Measurements from ENCODE around the gene MIGA2.

MIGA2 gene

GRCh38 chr9:129011761-129012181, 24.7 kb upstream of the MIGA2 start:
- peaks cover 39 to 41% of the 10 kb centered on the region in 2 donors for H3K36me3 ChIP-seq (ENCODE audit: control insufficient read depth in 2 of 2, insufficient read depth in 2 of 2, low read length in 2 of 2)

GRCh38 chr9:129012343-129012742, 24.1 kb upstream of the MIGA2 start:
- H3K9me3 ChIP-seq (ENCODE audit: control insufficient read depth in 2 of 2, low read length in 2 of 2): no peaks in the 10 kb centered on the region
- H3K4me1 ChIP-seq (ENCODE audit: control insufficient read depth, insufficient read depth, low read length): peaks cover 3% of the 10 kb centered on the region
- no peak overlapping the region for H3K27ac ChIP-seq (ENCODE audit: low read length)
- H3K27me3 ChIP-seq (ENCODE audit: control insufficient read depth in 1 of 2, insufficient read depth in 2 of 2, low read length in 2 of 2): no peaks in the 10 kb centered on the region
- no peak overlapping the region for H3K9ac ChIP-seq (ENCODE audit: low read length in 2 of 2)
- no peak overlapping the region for H3K4me3 ChIP-seq (ENCODE audit: low read length in 2 of 2)
- peaks cover 39 to 41% of the 10 kb centered on the region in 2 donors for H3K36me3 ChIP-seq (ENCODE audit: control insufficient read depth in 2 of 2, insufficient read depth in 2 of 2, low read length in 2 of 2)

More at GRCh38 chr9:129011761-129012181, 24.7 kb upstream of the MIGA2 start:
- Histone ChIP-seq H3K27ac (ENCODE audit: low read length) (no peak overlapping the region), H3K9ac (ENCODE audit: low read length in 2 of 2) (no peak overlapping the region), H3K4me1 (ENCODE audit: control insufficient read depth, insufficient read depth, low read length) (peaks cover 8% of the 10 kb centered on the region), H3K9me3 (ENCODE audit: control insufficient read depth in 2 of 2, low read length in 2 of 2) (no peaks in the 10 kb centered on the region), H3K4me3 (ENCODE audit: low read length in 2 of 2) (no peak overlapping the region), H3K27me3 (ENCODE audit: control insufficient read depth in 1 of 2, insufficient read depth in 2 of 2, low read length in 2 of 2) (no peaks in the 10 kb centered on the region)

- no peaks in the 10 kb centered on the region for H3K27me3 ChIP-seq (ENCODE audit: control insufficient read depth in 1 of 2, insufficient read depth in 2 of 2, low read length in 2 of 2)
- H3K9ac ChIP-seq (ENCODE audit: low read length in 2 of 2): no peak overlapping the region
- no peaks in the 10 kb centered on the region for H3K4me1 ChIP-seq (ENCODE audit: control insufficient read depth, insufficient read depth, low read length)
- H3K27ac ChIP-seq (ENCODE audit: low read length): no peak overlapping the region
- no peaks in the 10 kb centered on the region for H3K9me3 ChIP-seq (ENCODE audit: control insufficient read depth in 2 of 2, low read length in 2 of 2)
- H3K4me3 ChIP-seq (ENCODE audit: low read length in 2 of 2): no peak overlapping the region
- peaks cover 36 to 37% of the 10 kb centered on the region in 2 donors for H3K36me3 ChIP-seq (ENCODE audit: control insufficient read depth in 2 of 2, insufficient read depth in 2 of 2, low read length in 2 of 2)
These were observed 23.5 kb upstream of the MIGA2 start for GRCh38 chr9:129012893-129013448.

- no peak overlapping the region for H3K9ac ChIP-seq (ENCODE audit: low read length in 2 of 2)
- no peaks in the 10 kb centered on the region for H3K27me3 ChIP-seq (ENCODE audit: control insufficient read depth in 1 of 2, insufficient read depth in 2 of 2, low read length in 2 of 2)
- H3K4me1 ChIP-seq (ENCODE audit: control insufficient read depth, insufficient read depth, low read length): no peaks in the 10 kb centered on the region
- no peak overlapping the region for H3K27ac ChIP-seq (ENCODE audit: low read length)
- no peaks in the 10 kb centered on the region for H3K9me3 ChIP-seq (ENCODE audit: control insufficient read depth in 2 of 2, low read length in 2 of 2)
- H3K4me3 ChIP-seq (ENCODE audit: low read length in 2 of 2): no peak overlapping the region
- H3K36me3 ChIP-seq (ENCODE audit: control insufficient read depth in 2 of 2, insufficient read depth in 2 of 2, low read length in 2 of 2): peaks cover 36 to 37% of the 10 kb centered on the region in 2 donors
These were observed 22.8 kb upstream of the MIGA2 start for GRCh38 chr9:129013674-129014073.

- Histone ChIP-seq H3K9me3 (ENCODE audit: control insufficient read depth in 2 of 2, low read length in 2 of 2) (no peaks in the 10 kb centered on the region), H3K4me3 (ENCODE audit: low read length in 2 of 2) (no peak overlapping the region), H3K9ac (ENCODE audit: low read length in 2 of 2) (no peak overlapping the region), H3K27me3 (ENCODE audit: control insufficient read depth in 1 of 2, insufficient read depth in 2 of 2, low read length in 2 of 2) (no peaks in the 10 kb centered on the region), H3K27ac (ENCODE audit: low read length) (no peak overlapping the region), H3K36me3 (ENCODE audit: control insufficient read depth in 2 of 2, insufficient read depth in 2 of 2, low read length in 2 of 2) (peaks cover 35 to 36% of the 10 kb centered on the region in 2 donors), H3K4me1 (ENCODE audit: control insufficient read depth, insufficient read depth, low read length) (no peaks in the 10 kb centered on the region)
These were observed 22.3 kb upstream of the MIGA2 start for GRCh38 chr9:129014124-129014523.

GRCh38 chr9:129014608-129015007, 21.8 kb upstream of the MIGA2 start:
- H3K36me3 ChIP-seq (ENCODE audit: control insufficient read depth in 2 of 2, insufficient read depth in 2 of 2, low read length in 2 of 2): peaks cover 35 to 36% of the 10 kb centered on the region in 2 donors
- H3K4me3 ChIP-seq (ENCODE audit: low read length in 2 of 2): no peak overlapping the region
- no peak overlapping the region for H3K9ac ChIP-seq (ENCODE audit: low read length in 2 of 2)
- H3K27me3 ChIP-seq (ENCODE audit: control insufficient read depth in 1 of 2, insufficient read depth in 2 of 2, low read length in 2 of 2): no peaks in the 10 kb centered on the region
- no peaks in the 10 kb centered on the region for H3K9me3 ChIP-seq (ENCODE audit: control insufficient read depth in 2 of 2, low read length in 2 of 2)
- H3K4me1 ChIP-seq (ENCODE audit: control insufficient read depth, insufficient read depth, low read length): no peaks in the 10 kb centered on the region
- no peak overlapping the region for H3K27ac ChIP-seq (ENCODE audit: low read length)

- Histone ChIP-seq H3K4me1 (ENCODE audit: control insufficient read depth, insufficient read depth, low read length) (peaks cover 16% of the 10 kb centered on the region), H3K9ac (ENCODE audit: low read length in 2 of 2) (no peak overlapping the region), H3K27ac (ENCODE audit: low read length) (no peak overlapping the region), H3K9me3 (ENCODE audit: control insufficient read depth in 2 of 2, low read length in 2 of 2) (no peaks in the 10 kb centered on the region), H3K4me3 (ENCODE audit: low read length in 2 of 2) (no peak overlapping the region), H3K36me3 (ENCODE audit: control insufficient read depth in 2 of 2, insufficient read depth in 2 of 2, low read length in 2 of 2) (no peaks in the 10 kb centered on the region), H3K27me3 (ENCODE audit: control insufficient read depth in 1 of 2, insufficient read depth in 2 of 2, low read length in 2 of 2) (no peaks in the 10 kb centered on the region)
These were observed 15.3 kb upstream of the MIGA2 start for GRCh38 chr9:129021091-129021490.

- Histone ChIP-seq H3K36me3 (ENCODE audit: control insufficient read depth in 2 of 2, insufficient read depth in 2 of 2, low read length in 2 of 2) (no peaks in the 10 kb centered on the region), H3K9ac (ENCODE audit: low read length in 2 of 2) (no peak overlapping the region), H3K4me1 (ENCODE audit: control insufficient read depth, insufficient read depth, low read length) (peaks cover 25% of the 10 kb centered on the region), H3K9me3 (ENCODE audit: control insufficient read depth in 2 of 2, low read length in 2 of 2) (no peaks in the 10 kb centered on the region), H3K27me3 (ENCODE audit: control insufficient read depth in 1 of 2, insufficient read depth in 2 of 2, low read length in 2 of 2) (no peaks in the 10 kb centered on the region), H3K4me3 (ENCODE audit: low read length in 2 of 2) (no peak overlapping the region), H3K27ac (ENCODE audit: low read length) (peak overlapping the region; percentile 74)
These were observed 14.4 kb upstream of the MIGA2 start for GRCh38 chr9:129022037-129022436.

GRCh38 chr9:129023036-129023907, 13.2 kb upstream of the MIGA2 start:
- H3K36me3 ChIP-seq (ENCODE audit: control insufficient read depth in 2 of 2, insufficient read depth in 2 of 2, low read length in 2 of 2): no peaks in the 10 kb centered on the region
- H3K4me1 ChIP-seq (ENCODE audit: control insufficient read depth, insufficient read depth, low read length): peaks cover 32% of the 10 kb centered on the region
- no peak overlapping the region for H3K4me3 ChIP-seq (ENCODE audit: low read length in 2 of 2)
- peak overlapping the region in 1 of 2 donors; percentile 13 for H3K9ac ChIP-seq (ENCODE audit: low read length in 2 of 2)
- no peaks in the 10 kb centered on the region for H3K27me3 ChIP-seq (ENCODE audit: control insufficient read depth in 1 of 2, insufficient read depth in 2 of 2, low read length in 2 of 2)
- no peaks in the 10 kb centered on the region for H3K9me3 ChIP-seq (ENCODE audit: control insufficient read depth in 2 of 2, low read length in 2 of 2)
- H3K27ac ChIP-seq (ENCODE audit: low read length): peak overlapping the region; percentile 74

- peak overlapping the region; percentile 74 for H3K27ac ChIP-seq (ENCODE audit: low read length)
- no peaks in the 10 kb centered on the region for H3K27me3 ChIP-seq (ENCODE audit: control insufficient read depth in 1 of 2, insufficient read depth in 2 of 2, low read length in 2 of 2)
- peak overlapping the region in 1 of 2 donors; percentile 13 for H3K9ac ChIP-seq (ENCODE audit: low read length in 2 of 2)
- H3K4me3 ChIP-seq (ENCODE audit: low read length in 2 of 2): no peak overlapping the region
- H3K4me1 ChIP-seq (ENCODE audit: control insufficient read depth, insufficient read depth, low read length): peaks cover 32% of the 10 kb centered on the region
- no peaks in the 10 kb centered on the region for H3K36me3 ChIP-seq (ENCODE audit: control insufficient read depth in 2 of 2, insufficient read depth in 2 of 2, low read length in 2 of 2)
- H3K9me3 ChIP-seq (ENCODE audit: control insufficient read depth in 2 of 2, low read length in 2 of 2): no peaks in the 10 kb centered on the region
These were observed 12.6 kb upstream of the MIGA2 start for GRCh38 chr9:129023908-129024233.
